Thoracic aorta (tissue), 2 donors: Measurements from ENCODE around the gene RBMS1. TPM values are rescaled to one million over a fixed set of nuclear protein-coding genes. Genes with fewer than 3 reads are reported as not detected.

ENCODE experiments used
- ATAC-seq: fragments of 150-250 bp; one replicate; pipeline ENCODE4 v1.8.0; 2017; ENCODE audit warnings: low read depth; ENCODE audit not compliant: insufficient number of reproducible peaks, low FRiP score
- DNase-seq: peaks from one replicate; pipeline ENCODE4 v3.0.0-alpha.2; 2020; ENCODE audit warnings: low spot score
- H3K27ac ChIP-seq, 2 donors: fragments of 200-600 bp; sonication (generic); 1 replicate in 1 of 2; 2 replicates in 1 of 2; pipeline ENCODE4 v1.5.1; 2016; ENCODE audit warnings: mild to moderate bottlenecking in 2 of 2, moderate library complexity in 2 of 2
- H3K27me3 ChIP-seq: fragments of 200-600 bp; sonication (generic); replicated peaks from 2 replicates; pipeline ENCODE4 v1.6.0; 2016; ENCODE audit warnings: mild to moderate bottlenecking; ENCODE audit not compliant: insufficient read depth
- H3K36me3 ChIP-seq: fragments of 200-600 bp; sonication (generic); one replicate; pipeline ENCODE4 v1.5.1; 2016
- H3K4me1 ChIP-seq, 2 donors: fragments of 200-600 bp; sonication (generic); 1 replicate in 1 of 2; 2 replicates in 1 of 2; pipeline versions ENCODE4 v1.5.1 to v1.6.0; 2016; ENCODE audit warnings: low read depth in 2 of 2, mild to moderate bottlenecking in 1 of 2; ENCODE audit not compliant: control insufficient read depth in 1 of 2
- H3K4me3 ChIP-seq: fragments of 200-600 bp; sonication (generic); 2 replicates; pipeline ENCODE4 v1.5.1; 2016; ENCODE audit warnings: mild to moderate bottlenecking
- H3K9me3 ChIP-seq: fragments of 200-600 bp; sonication (generic); 2 replicates; pipeline ENCODE4 v1.5.1; 2016
- total RNA-seq, 2 donors: library from RNA; depleted of rRNA; stranded (reverse); fragments of >200 nt; gene quantifications; one replicate each; pipeline versions ENCODE4 v1.1.0 to v1.2.3, GENCODE V29; 2016
- TF ChIP-seq, protein P1 (sequence below): fragments of 200-600 bp; sonication (generic); IDR thresholded peaks from one replicate; pipeline ENCODE4 v1.5.1; 2019; ENCODE audit warnings: antibody characterized with exemption

Gene RBMS1
- total RNA-seq, 2 donors from 2014 or later: 98.7 to 179 TPM

DNA sequence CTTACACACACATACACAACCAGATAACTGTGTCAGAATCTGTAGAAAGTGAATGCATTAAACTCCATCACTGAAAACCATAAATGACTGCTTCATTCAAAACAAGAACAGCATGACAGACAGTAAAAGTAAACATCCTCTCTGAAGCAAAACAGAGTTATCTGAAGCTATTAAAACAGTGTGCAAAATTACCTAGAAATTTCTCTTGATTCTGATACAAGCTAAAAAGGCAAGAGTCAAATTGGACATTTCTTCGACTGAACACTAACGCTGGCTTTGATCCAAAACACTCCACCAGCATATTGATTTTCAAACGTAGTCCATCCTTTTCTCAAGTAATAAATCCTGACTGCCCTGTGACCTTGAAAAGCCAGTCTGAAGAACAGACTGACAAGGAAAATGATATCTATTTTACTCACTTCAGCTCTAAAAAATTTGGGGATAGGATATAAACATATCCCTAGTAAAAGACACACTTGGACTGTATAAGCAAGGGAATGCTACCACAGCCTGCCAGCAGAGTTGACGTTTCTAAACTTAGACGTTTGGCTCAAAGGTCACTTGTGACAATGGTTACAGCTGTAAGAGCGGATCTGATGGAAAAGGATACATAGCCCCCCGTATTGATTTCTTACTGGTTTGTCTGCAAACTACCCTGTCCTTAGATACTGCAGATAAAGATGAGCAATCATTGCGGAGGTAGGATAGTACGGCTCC, 164.6 kb downstream of the RBMS1 start:
- peaks cover 14 to 74% of the 10 kb centered on the region in 2 donors for H3K4me1 ChIP-seq
- TF ChIP-seq, protein P1, sequence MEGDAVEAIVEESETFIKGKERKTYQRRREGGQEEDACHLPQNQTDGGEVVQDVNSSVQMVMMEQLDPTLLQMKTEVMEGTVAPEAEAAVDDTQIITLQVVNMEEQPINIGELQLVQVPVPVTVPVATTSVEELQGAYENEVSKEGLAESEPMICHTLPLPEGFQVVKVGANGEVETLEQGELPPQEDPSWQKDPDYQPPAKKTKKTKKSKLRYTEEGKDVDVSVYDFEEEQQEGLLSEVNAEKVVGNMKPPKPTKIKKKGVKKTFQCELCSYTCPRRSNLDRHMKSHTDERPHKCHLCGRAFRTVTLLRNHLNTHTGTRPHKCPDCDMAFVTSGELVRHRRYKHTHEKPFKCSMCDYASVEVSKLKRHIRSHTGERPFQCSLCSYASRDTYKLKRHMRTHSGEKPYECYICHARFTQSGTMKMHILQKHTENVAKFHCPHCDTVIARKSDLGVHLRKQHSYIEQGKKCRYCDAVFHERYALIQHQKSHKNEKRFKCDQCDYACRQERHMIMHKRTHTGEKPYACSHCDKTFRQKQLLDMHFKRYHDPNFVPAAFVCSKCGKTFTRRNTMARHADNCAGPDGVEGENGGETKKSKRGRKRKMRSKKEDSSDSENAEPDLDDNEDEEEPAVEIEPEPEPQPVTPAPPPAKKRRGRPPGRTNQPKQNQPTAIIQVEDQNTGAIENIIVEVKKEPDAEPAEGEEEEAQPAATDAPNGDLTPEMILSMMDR: no peak
- no peak for ATAC-seq

DNA sequence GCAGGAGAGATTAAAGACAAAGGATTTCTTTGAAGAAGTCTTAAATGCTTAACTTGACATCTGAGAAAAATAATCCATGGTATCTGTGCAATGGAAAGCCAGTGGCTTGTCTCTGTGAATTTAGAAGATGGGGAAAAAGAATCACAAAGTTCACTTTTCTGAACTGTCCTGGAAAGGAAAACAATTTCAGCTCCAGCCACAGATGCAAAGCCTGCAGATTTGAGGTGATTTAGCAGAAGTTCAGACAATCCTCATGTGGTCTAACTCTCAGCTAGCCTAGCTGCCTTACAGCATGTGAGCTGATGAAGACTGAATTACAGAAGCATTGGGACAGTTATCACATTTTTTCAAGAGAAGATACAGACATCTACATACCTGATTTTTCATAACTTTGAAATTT, 166.8 kb downstream of the RBMS1 start:
- ATAC-seq (no peak), DNase-seq (no peak)
- no peak overlapping the region for H3K4me3 ChIP-seq
- H3K36me3 ChIP-seq: no peaks in the 10 kb centered on the region
- H3K27ac ChIP-seq: no peak overlapping the region
- TF ChIP-seq, protein P1: no peak
- H3K9me3 ChIP-seq: no peaks in the 10 kb centered on the region
- no peaks in the 10 kb centered on the region for H3K27me3 ChIP-seq
- H3K4me1 ChIP-seq: peaks cover 8 to 68% of the 10 kb centered on the region in 2 donors

More for the DNA sequence above, 164.6 kb downstream of the RBMS1 start:
- no peak for DNase-seq
- Histone ChIP-seq H3K4me3 (no peak overlapping the region), H3K36me3 (no peaks in the 10 kb centered on the region), H3K27me3 (no peaks in the 10 kb centered on the region), H3K9me3 (no peaks in the 10 kb centered on the region), H3K27ac (no peak overlapping the region)

DNA sequence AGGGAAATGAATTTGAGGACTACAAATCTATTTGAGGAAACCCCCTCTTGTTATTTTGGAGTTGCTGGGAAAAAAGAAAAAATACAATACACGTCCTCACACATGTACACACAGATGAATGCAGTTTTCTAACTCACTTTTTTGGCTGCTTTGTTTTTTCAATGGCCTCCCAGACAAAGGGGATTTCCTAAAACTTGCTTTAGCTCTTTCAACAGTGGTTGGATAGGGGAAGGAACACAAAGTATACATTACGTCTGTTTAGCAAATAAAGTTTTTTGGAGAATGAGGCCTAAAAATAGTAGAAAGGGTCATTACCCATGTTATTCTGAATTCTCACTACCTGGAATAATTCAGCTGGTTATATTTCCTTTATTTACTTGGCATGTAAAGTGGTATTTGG, 168.2 kb downstream of the RBMS1 start:
- Histone ChIP-seq H3K36me3 (no peaks in the 10 kb centered on the region), H3K27me3 (no peaks in the 10 kb centered on the region), H3K4me1 (peaks cover 8 to 59% of the 10 kb centered on the region in 2 donors), H3K4me3 (no peak overlapping the region), H3K9me3 (no peaks in the 10 kb centered on the region), H3K27ac (no peak overlapping the region)
- no peak for DNase-seq
- ATAC-seq: no peak
- TF ChIP-seq, protein P1: no peak

DNA sequence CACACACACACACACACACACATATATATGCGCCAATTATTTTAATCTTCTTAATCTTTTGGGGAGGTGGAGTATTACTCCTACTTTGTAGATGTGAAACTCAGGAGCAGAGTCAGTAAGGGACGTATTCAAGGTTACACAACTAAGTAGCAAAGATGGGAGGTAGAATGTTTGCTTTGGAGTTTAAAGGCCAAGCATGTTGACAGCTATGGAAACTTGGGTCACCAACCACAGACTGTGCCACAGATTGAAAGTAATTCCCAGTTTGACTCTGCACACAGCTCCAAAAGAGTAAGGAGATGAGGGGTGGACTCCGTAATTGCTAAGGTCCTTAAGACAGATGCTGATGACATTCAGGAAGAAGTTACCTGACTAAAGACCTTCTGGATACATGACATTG, 168.7 kb downstream of the RBMS1 start:
- no peak overlapping the region for H3K27ac ChIP-seq
- DNase-seq: no peak
- TF ChIP-seq, protein P1: no peak
- no peak for ATAC-seq
- no peaks in the 10 kb centered on the region for H3K9me3 ChIP-seq
- no peaks in the 10 kb centered on the region for H3K36me3 ChIP-seq
- H3K4me1 ChIP-seq: peaks cover 8 to 57% of the 10 kb centered on the region in 2 donors
- no peak overlapping the region for H3K4me3 ChIP-seq
- no peaks in the 10 kb centered on the region for H3K27me3 ChIP-seq

DNA sequence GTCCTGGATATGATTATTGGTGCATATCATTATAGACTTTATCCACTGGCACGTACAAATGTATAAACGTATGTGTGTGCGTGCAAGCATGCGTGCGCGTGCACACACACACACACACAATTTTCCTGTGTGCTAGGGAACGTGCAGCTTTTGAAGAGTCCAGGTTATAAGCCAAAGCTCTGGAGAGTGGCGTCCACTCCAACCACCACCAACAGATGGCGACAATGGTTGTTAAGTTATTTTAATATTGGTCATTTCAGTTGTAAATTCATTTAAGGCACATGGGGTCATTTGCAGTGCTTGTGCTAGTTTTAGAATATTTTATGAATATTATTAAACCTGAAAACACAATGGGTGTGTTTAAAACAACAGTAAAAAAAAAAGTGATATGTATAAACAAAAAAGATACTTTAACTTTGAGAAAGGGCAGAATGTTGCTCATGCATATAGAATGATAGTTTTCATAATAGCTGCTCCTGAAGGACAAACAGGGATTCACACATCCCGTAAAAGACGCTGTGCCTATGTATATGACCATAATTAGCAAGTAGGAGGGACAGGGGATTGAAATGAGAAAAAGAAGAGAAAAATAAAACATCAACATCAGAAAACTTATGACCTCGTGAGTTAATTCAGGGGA, 169.3 kb downstream of the RBMS1 start:
- peaks cover 8 to 51% of the 10 kb centered on the region in 2 donors for H3K4me1 ChIP-seq
- no peaks in the 10 kb centered on the region for H3K9me3 ChIP-seq
- ATAC-seq (no peak), DNase-seq (no peak)
- H3K4me3 ChIP-seq: no peak overlapping the region
- TF ChIP-seq, protein P1: peak; percentile 69
- H3K27ac ChIP-seq: no peak overlapping the region
- no peaks in the 10 kb centered on the region for H3K27me3 ChIP-seq
- H3K36me3 ChIP-seq: no peaks in the 10 kb centered on the region
